GM15510 (cell line): ENCODE measurements around the gene DLG4.

ENCODE experiments used
- POLR2A ChIP-seq: IDR thresholded peaks from 3 replicates; pipeline ENCODE4 v1.6.1; 2011; ENCODE audit warnings: borderline replicate concordance; ENCODE audit not compliant: insufficient read length; ENCODE audit errors: extremely low read depth

The DLG4 gene

DNA sequence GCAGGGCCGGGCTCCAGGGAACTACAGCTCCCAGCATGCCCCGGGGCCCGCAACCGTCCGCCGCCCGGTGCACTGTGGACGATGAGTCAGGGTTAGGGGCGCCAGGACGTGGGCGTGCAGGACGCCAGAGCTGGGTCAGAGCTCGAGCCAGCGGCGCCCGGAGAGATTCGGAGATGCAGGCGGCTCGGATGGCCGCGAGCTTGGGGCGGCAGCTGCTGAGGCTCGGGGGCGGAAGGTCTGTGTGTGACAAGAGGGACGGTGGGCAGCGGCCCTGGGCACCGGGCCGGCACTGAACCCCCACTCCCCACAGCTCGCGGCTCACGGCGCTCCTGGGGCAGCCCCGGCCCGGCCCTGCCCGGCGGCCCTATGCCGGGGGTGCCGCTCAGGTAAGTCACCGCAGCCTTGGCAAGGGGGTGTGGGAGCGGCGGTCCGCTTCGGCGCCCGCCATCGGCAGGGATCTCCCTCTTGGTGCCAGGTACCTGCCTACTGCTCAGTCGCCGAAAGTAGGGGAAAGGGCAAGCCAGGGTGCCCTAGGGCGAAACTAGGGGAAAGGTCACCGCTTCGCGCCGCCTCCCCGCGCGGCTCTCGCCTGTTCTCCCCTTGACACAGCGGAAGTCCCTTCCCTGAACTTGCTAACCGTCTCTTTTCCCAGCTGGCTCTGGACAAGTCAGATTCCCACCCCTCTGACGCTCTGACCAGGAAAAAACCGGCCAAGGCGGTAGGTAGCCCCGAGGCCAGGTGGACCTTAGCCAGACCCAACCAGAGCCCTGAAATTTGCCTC, at the start of gene DLG4, which contains the start of gene ACADVL:
Gene DLG4, minus strand, starts transcription at position 25 of the 781 bp plus-strand sequence.
Gene ACADVL, plus strand, starts transcription at position 127 of the 781 bp plus-strand sequence. Its CDS starts 47 bp downstream, at position 174.
- TF ChIP-seq POLR2A, result peak; percentile 76

DNA sequence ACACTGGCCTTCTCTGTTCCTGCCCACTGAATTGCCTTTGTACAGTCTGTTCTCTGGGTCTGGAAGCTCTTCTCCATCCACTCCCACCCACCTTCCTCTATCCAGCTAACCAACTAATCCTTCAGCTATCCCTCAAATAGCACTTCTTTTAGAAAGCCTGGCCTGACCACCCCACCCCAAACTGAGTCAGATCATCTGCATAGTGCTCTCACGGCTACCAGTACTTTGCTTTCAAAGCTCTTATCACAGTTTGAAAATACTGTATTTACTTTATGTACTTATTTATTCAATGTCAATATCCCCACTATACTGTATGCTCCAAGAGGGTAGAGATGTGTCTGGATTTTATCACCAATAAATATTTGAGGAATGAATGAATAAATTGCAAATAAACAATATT, 47.1 kb upstream of the DLG4 start:
- TF ChIP-seq POLR2A, result no peak

DNA sequence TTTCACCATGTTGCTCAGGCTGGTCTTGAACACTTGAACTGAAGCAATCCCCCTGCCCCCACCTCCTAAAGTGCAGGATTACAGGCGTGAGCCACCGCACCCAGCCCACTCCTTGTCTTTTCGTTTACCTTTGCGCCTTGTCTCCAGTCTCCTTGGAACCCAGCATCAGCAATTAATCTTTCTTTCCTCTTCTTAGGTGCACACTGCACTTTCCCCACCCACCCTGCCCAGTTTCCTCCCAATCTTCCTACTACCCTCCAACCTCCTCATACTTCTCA, 44.1 kb upstream of the DLG4 start:
- TF ChIP-seq POLR2A, result no peak

DNA sequence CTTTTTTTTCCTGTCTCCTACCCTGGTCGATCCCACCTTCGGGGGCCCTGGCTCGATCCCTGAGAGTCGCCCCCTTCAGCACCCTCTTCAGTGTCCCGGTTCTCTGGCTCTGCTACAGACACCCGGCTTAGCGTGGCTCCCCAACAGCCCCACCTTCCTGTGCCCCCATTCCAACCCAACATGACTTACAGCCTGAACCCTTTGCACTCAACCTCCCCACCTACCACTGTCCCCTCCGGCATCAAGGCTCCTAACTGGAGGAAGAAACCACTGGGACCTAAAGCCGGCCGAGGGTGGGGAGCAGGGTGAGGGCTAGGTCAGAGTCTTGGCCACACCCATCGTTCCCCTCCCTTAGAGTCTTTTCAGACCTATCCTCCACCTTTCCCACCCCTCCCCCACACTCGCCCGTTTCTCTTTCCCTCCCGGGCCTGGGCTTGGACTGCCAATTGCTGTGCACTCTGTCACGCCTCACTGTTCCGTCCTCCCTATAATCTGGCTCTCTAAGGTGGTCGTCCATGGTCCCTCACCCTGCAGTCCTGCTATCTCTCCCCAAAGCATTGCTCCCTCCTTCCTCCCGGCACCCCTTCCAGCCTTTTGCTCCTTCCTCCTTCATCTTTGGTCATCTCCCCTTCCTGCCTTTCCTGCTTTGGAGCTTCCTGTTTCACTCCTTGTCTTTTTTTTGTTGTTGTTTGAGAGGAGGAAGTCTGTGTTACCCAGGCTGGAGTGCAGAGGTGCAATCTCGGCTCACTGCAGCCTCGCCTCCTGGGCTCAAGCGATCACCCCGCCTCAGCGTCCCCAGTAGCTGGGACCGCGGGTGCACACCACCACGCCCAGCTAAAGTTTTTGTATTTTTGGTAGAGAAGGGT, 43.5 kb upstream of the DLG4 start:
- TF ChIP-seq POLR2A, result no peak

DNA sequence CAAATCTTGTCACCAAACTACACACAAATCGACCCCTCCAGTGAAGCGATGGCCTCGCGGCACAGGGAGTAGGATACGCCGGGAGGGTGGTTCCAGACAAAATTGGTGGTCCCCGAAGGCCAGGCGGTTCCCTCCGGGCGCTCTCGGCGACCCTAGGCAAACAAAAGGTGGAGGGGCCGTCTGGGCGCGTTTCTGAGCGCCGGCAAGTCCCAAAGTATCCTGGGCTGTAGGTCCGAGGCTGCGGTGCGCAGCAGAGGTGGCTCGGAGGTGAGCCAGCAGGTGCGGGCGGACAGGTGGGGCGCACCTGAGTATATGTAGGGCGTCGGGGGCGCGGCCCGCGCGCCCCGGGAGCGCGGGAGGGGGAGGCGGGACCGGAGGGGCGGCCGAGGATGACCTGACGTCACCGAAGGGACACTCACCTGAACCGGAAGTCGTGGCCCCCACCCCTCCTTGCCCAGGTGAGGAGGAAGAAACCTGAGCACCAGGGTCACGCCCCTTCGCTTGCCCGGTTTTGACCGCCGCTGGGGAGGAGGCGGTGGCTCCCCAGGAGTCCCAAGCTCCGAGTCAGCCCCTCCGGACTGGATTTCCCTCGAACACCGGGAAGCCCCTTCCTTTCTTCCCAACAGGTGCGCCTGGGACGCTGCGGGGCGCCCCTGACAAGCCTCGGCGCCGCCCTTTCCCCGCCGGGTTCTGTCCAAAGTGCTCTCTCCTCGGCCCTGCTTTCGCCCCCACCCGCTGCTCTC, 42.7 kb upstream of the DLG4 start, which contains the start of gene CLDN7:
Gene CLDN7, minus strand, starts transcription at position 287 of the 743 bp plus-strand sequence. CDS start 435 bp downstream, outside the sequence.
- TF ChIP-seq POLR2A, result no peak

DNA sequence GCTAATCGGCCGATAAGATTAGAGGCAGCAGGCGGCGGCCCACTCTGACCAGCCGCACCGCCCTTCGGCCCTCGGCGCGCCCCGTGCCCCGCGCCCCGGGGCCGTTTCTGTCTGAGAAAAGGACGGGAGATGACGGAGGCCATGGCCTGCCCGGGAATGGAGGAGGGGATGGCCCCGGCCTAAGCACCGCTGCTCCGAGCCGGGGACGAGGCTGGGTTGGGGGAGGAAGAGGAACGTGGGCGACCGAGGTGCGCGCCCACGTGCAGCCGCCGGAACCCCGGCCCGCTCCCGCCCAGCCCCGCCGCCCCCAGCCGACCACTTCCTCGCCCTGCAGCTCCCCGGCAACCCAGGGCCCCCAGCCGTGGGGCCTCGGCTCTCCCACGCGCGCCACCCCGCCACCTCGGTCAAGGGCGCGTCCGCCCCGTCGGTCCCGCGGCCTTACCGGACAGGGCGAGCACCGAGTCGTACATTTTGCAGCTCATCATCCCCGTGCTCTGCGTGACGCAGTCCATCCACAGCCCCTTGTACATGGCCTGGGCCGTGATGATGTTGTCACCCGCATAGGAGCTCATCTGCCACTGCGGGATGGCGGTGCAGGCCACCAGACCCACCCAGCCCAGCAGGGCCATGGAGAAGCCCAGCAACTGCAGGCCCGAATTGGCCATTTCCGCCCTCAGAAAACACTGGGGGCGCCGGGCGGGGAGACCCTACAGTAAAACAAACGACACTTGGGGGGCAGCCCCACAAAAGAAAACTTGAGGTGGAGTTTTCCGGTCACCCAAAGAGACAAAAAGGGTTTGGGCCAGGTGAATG, 41.9 kb upstream of the DLG4 start:
- TF ChIP-seq POLR2A, result no peak

DNA sequence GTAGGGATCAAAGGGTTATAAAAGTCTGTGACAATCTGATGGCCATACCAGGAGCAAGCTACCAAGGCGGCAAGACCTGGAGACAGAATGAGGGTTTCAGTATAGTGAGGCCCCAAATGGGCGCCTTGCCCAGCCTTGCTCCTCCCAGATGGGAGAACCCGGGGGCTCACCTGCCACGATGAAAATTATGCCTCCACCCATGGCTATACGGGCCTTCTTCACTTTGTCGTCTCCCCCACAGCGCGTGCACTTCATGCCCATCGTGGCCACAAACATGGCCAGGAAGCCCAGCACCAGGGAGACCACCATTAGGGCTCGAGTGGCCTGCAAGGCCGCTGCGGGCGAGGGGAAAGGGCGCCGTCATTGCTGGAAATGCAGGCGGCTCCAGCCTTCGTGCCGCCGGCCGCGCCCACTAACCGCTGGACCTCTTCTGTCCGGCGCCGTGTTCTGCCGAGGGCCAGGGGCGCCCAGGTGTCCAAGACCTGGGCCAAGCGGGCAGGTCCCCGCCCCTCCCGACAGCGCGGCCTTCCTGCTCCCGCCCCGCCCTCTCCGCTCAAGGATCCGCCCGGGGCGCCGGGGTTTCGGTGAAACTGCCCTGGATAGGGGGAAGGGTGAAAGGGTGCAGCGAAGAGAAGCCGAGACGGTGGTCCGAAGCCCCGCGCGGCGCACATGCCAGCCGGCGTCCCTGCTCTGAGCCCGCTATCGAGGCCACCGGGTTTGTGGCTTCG, 41.2 kb upstream of the DLG4 start:
- TF ChIP-seq POLR2A, result no peak

DNA sequence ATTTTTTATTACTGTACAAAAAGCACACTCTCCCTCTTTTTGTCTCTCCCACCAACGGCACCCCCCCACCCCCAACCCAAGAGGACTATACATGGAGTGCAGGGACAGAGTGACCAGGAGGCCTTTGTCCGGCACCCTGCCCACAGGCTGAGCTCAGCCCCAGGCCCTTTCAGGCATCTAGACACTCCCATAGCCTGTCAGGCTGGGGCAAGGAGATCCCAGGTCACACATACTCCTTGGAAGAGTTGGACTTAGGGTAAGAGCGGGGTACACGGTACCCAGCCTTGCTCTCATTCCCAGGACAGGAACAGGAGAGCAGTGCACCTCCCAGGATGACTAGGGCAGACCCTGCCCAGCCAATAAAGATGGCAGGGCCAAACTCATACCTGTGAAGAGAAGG, 40.5 kb upstream of the DLG4 start:
- TF ChIP-seq POLR2A, result no peak

DNA sequence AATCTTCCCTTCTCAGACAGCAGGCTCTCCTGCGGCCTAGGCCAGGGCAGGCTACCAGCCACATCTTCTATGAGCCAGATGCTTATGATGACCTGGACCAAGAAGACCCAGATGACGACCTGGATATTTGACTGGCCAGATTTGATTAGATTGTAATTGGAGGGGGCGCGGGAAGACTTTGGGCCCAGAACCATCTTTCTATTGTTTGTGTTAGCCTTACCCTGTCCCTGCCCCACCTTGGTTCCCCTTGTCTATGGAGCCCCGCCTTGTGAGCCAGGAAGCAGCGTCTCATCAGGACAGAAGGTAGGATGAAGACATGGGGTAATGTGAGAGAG, 39.9 kb upstream of the DLG4 start:
- no peak for TF ChIP-seq POLR2A

DNA sequence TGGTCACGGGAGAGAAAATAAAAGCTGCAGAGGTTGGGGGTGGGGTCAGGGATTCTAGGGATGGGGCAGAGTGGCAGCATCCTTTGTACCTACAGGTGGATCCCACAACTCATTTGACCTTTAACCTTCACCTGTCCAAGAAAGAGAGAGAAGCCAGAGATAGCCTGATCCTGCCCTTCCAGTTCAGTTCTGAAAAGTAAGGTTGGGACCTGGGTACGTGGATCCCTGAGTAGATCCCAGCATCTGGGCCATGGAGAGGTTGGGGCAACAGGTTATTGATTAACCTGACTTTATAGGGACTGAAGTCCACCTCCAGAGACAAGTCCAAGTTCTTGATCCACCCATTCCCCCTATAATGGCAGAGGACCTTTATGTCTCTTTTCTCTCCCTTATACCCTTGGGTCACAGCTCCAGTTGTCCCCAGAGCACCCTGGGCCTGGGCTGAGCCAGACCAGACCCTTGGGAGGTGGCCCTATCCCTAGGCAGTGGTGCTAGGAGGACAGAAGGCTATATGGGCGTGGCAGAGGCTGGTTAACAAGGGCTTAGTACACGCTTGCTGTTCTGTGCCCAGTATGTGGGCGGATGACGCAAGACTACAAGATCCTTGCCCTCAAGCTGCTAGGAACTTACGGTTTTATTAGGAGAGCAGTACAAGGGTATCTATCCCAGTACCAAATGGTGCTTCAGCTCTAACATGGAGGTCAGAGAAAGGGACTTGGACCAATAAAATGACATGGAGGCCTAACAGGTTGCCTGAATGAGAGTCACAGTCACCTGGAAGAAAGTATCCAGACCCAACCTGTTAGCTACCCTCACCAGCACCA, 39.3 kb upstream of the DLG4 start:
- TF ChIP-seq POLR2A, result no peak

DNA sequence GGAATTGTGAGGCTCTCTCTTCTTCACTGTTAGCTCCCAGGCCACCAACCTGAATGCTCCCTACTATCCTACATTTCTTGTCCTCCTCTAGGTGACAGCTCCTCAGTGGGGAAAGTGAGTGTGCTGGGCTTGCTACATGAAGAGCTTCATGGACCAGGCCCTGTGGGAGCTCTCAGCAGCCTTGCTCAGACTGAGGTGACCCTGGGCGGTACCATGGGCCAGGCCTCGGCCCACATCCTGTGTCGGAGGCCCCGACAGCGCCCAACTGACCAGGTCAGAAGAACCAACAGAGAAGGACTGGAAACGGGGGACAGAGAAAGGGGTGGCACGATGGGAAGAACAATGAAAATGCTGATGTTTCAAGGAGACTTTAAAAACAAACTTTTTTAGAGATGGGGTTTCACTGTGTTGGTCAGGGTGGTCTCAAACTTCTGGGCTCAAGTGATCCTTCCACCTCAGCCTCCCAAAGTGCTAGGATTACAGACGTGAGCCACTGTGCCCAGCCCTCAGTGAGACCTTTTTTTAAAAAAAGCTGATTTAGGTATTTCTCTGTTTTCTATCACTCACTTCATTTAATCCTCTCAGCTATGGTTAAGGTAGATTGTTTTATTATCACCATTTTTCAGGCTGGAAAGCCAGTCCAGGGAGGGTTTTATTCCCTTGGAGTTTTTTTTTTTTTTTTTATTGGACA, 37.3 kb upstream of the DLG4 start:
- no peak for TF ChIP-seq POLR2A

DNA sequence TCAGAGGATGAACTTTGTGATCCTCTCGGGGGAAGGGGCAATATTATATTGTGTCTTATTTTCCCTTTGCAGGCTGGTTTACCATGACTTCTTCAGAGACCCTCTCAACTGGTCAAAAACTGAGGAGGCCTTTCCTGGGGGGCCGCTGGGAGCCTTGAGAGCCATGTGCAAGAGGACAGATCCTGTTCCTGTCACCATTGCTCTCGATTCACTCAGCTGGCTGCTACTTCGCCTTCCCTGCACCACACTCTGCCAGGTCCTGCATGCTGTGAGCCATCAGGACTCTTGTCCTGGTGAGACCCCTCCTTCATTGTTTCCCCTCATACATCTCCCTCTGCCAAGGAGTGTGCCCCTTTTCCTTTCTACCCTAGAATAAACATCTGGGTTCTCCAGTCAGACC, 34.9 kb upstream of the DLG4 start:
- no peak for TF ChIP-seq POLR2A
